Measurements from ENCODE around the gene TBCC.

DNA sequence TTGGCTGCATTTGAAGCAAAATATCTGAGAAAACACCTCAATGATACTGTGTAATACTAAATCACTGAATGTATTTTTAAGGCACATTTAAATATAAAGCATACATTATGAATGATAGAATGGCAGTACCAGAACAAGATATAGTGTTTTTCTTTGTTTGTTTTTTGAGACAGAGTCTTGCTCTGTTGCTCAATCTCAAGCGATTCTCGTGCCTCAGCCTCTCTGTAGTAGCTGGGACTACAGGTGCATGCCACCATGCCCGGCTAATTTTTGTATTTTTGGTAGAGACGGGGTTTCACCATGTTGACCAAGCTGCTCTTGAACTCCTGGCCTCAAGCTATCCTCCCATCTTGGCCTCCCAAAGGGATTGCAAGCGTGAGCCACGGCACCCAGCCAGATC is 33.6 kb upstream of the TBCC start:
- TF ChIP-seq, protein P1, sequence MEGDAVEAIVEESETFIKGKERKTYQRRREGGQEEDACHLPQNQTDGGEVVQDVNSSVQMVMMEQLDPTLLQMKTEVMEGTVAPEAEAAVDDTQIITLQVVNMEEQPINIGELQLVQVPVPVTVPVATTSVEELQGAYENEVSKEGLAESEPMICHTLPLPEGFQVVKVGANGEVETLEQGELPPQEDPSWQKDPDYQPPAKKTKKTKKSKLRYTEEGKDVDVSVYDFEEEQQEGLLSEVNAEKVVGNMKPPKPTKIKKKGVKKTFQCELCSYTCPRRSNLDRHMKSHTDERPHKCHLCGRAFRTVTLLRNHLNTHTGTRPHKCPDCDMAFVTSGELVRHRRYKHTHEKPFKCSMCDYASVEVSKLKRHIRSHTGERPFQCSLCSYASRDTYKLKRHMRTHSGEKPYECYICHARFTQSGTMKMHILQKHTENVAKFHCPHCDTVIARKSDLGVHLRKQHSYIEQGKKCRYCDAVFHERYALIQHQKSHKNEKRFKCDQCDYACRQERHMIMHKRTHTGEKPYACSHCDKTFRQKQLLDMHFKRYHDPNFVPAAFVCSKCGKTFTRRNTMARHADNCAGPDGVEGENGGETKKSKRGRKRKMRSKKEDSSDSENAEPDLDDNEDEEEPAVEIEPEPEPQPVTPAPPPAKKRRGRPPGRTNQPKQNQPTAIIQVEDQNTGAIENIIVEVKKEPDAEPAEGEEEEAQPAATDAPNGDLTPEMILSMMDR (IDR thresholded peaks at IDR 0.05): no peak
- TF ChIP-seq POLR2A (IDR thresholded peaks at IDR 0.05): no peak
